Neuronal stem cell (in vitro differentiated cells): ENCODE measurements around the gene MICAL2.

ENCODE experiments used
- DNase-seq: peaks from one replicate; pipeline ENCODE4 v3.0.0-alpha.2; 2013; ENCODE audit warnings: low spot score
- H2AFZ ChIP-seq: one replicate; pipeline ENCODE4 v1.6.1; 2013; ENCODE audit warnings: mild to moderate bottlenecking, low read length, inconsistent platforms
- H2AK5ac ChIP-seq: 2 replicates; pipeline ENCODE4 v1.6.1; 2013; ENCODE audit warnings: low read depth, mild to moderate bottlenecking, inconsistent platforms, low read length, moderate library complexity, mixed read lengths
- H2BK120ac ChIP-seq: 2 replicates; pipeline ENCODE4 v1.6.1; 2013; ENCODE audit warnings: low read depth, mild to moderate bottlenecking, inconsistent platforms, low read length, moderate library complexity, mixed read lengths
- H2BK12ac ChIP-seq: one replicate; pipeline ENCODE4 v1.6.1; 2013; ENCODE audit warnings: low read length, inconsistent platforms
- H2BK15ac ChIP-seq: 2 replicates; pipeline ENCODE4 v1.6.1; 2013; ENCODE audit warnings: mild to moderate bottlenecking, low read length, inconsistent platforms, mixed read lengths
- H2BK5ac ChIP-seq: one replicate; pipeline ENCODE4 v1.6.1; 2013; ENCODE audit warnings: inconsistent platforms, mild to moderate bottlenecking, low read length, moderate library complexity
- H3K14ac ChIP-seq: one replicate; pipeline ENCODE4 v1.6.1; 2013; ENCODE audit warnings: low read length, inconsistent platforms
- H3K18ac ChIP-seq: 2 replicates; pipeline ENCODE4 v1.6.1; 2013; ENCODE audit warnings: low read length, inconsistent platforms
- H3K23ac ChIP-seq: 2 replicates; pipeline ENCODE4 v1.6.1; 2013; ENCODE audit warnings: low read depth, mild to moderate bottlenecking, mixed read lengths, low read length, inconsistent platforms; ENCODE audit not compliant: poor library complexity
- H3K27ac ChIP-seq: replicated peaks from 3 replicates; pipeline ENCODE4 v1.5.1; 2013; ENCODE audit warnings: low read length, inconsistent platforms
- H3K27me3 ChIP-seq, 3 experiments: 2 replicates each; pipeline ENCODE4 v1.6.1; 2013; ENCODE audit warnings: low read length in 3 of 3, mild to moderate bottlenecking in 2 of 3, inconsistent platforms in 1 of 3, low read depth in 1 of 3, mixed read lengths in 1 of 3, moderate library complexity in 1 of 3; ENCODE audit not compliant: control insufficient read depth in 3 of 3, insufficient read depth in 3 of 3
- H3K36me3 ChIP-seq, 2 donors: replicated peaks in 1 of 2; 2 replicates each; pipeline ENCODE4 v1.6.1; 2013; ENCODE audit warnings: low read length in 2 of 2; ENCODE audit not compliant: control insufficient read depth in 2 of 2, insufficient read depth in 2 of 2
- H3K4ac ChIP-seq: 2 replicates; pipeline ENCODE4 v1.6.1; 2013; ENCODE audit warnings: inconsistent platforms, mild to moderate bottlenecking, low read length, moderate library complexity
- H3K4me1 ChIP-seq, 2 donors: 1 replicate in 1 of 2; 2 replicates in 1 of 2; pipeline ENCODE4 v1.6.1; 2013; ENCODE audit warnings: low read length in 2 of 2, low read depth in 1 of 2; ENCODE audit not compliant: control insufficient read depth in 2 of 2, insufficient read depth in 1 of 2
- H3K4me2 ChIP-seq: one replicate; pipeline ENCODE4 v1.6.1; 2013; ENCODE audit warnings: mild to moderate bottlenecking, low read length, inconsistent platforms; ENCODE audit not compliant: insufficient read depth, poor library complexity, severe bottlenecking
- H3K4me3 ChIP-seq, 2 donors: 2 replicates each; pipeline ENCODE4 v1.5.1; 2013; ENCODE audit warnings: low read length in 2 of 2, mild to moderate bottlenecking in 2 of 2, inconsistent platforms in 1 of 2, moderate library complexity in 1 of 2
- H3K79me1 ChIP-seq: one replicate; pipeline ENCODE4 v1.6.1; 2013; ENCODE audit warnings: low read depth, mild to moderate bottlenecking, inconsistent platforms, low read length, moderate library complexity
- H3K9ac ChIP-seq: one replicate; pipeline ENCODE4 v1.6.1; 2013; ENCODE audit warnings: mild to moderate bottlenecking, low read depth, low read length, inconsistent platforms; ENCODE audit not compliant: poor library complexity
- H3K9me3 ChIP-seq, 2 donors: replicated peaks in 1 of 2; 2 replicates each; pipeline versions ENCODE3 to v1.6.1; 2013; ENCODE audit warnings: low read length in 2 of 2, mild to moderate bottlenecking in 2 of 2, inconsistent platforms in 1 of 2, low read depth in 1 of 2, mixed read lengths in 1 of 2, moderate library complexity in 1 of 2; ENCODE audit not compliant: control insufficient read depth in 2 of 2, insufficient read depth in 1 of 2
- H4K8ac ChIP-seq: one replicate; pipeline ENCODE4 v1.6.1; 2013; ENCODE audit warnings: low read depth, mild to moderate bottlenecking, inconsistent platforms, low read length, moderate library complexity
- H4K91ac ChIP-seq: one replicate; pipeline ENCODE4 v1.6.1; 2013; ENCODE audit warnings: low read length, low read depth, mild to moderate bottlenecking, inconsistent platforms; ENCODE audit not compliant: poor library complexity
- WGBS, 2 donors: extraction: QIAGEN DNeasy Blood & Tissue Kit; methylation state at CpG; one replicate each; pipeline ENCODE4 v1.1.7; 2013; ENCODE audit warnings: missing lambda C conversion rate in 2 of 2, mixed read lengths in 1 of 2; ENCODE audit not compliant: insufficient read length in 2 of 2, insufficient replicate concordance in 1 of 2; ENCODE audit errors: extremely low coverage in 2 of 2; 5-methylcytosine and 5-hydroxymethylcytosine counted together

MICAL2 gene

GRCh38 chr11:12075822-12076821, 34.3 kb upstream of the MICAL2 start:
- Histone ChIP-seq H2BK120ac (no peak overlapping the region), H3K4ac (no peak overlapping the region), H3K23ac (no peak overlapping the region), H3K18ac (no peak overlapping the region), H3K9ac (no peak overlapping the region), H3K4me3 (no peak overlapping the region), H4K91ac (no peak overlapping the region), H3K36me3 (no peaks in the 10 kb centered on the region), H3K9me3 (no peaks in the 10 kb centered on the region), H3K79me1 (no peaks in the 10 kb centered on the region), H2BK5ac (no peak overlapping the region), H3K27me3 (no peaks in the 10 kb centered on the region), H3K4me1 (peaks cover 5 to 16% of the 10 kb centered on the region in 2 donors), H2AK5ac (no peak overlapping the region), H3K27ac (no peak overlapping the region), H2BK12ac (no peak overlapping the region), H4K8ac (no peak overlapping the region), H3K14ac (no peak overlapping the region), H3K4me2 (no peak overlapping the region), H2AFZ (peak overlapping the region; percentile 54), H2BK15ac (no peak overlapping the region)
- DNase-seq, result no peak
- no CpG with 5 or more reads among the region's 15 CpGs for WGBS, 2 donors

- H3K27ac ChIP-seq, result no peak overlapping the region
These were observed 33.4 kb upstream of the MICAL2 start for GRCh38 chr11:12076840-12077534.

GRCh38 chr11:12077535-12078280, 32.7 kb upstream of the MICAL2 start:
- Histone ChIP-seq H3K18ac (no peak overlapping the region), H3K4me2 (no peak overlapping the region), H4K91ac (no peak overlapping the region), H2AK5ac (no peak overlapping the region), H2BK5ac (no peak overlapping the region), H3K36me3 (no peaks in the 10 kb centered on the region), H3K14ac (no peak overlapping the region), H3K23ac (no peak overlapping the region), H4K8ac (no peak overlapping the region), H3K4me1 (peaks cover 5 to 16% of the 10 kb centered on the region in 2 donors), H2BK12ac (no peak overlapping the region), H3K27me3 (no peaks in the 10 kb centered on the region), H3K4ac (no peak overlapping the region), H3K9ac (no peak overlapping the region), H3K79me1 (no peaks in the 10 kb centered on the region), H3K4me3 (no peak overlapping the region), H2BK120ac (no peak overlapping the region), H2BK15ac (no peak overlapping the region), H3K27ac (no peak overlapping the region), H2AFZ (peak overlapping the region; percentile 54), H3K9me3 (no peaks in the 10 kb centered on the region)
- no CpG with 5 or more reads among the region's 7 CpGs for WGBS, 2 donors
- DNase-seq, result no peak

More at GRCh38 chr11:12076840-12077534, 33.4 kb upstream of the MICAL2 start:
- Histone ChIP-seq H2AFZ (peak overlapping the region; percentile 54), H3K23ac (no peak overlapping the region), H3K79me1 (no peaks in the 10 kb centered on the region), H2BK5ac (no peak overlapping the region), H4K91ac (no peak overlapping the region), H3K4me1 (peaks cover 5 to 16% of the 10 kb centered on the region in 2 donors), H4K8ac (no peak overlapping the region), H3K9ac (no peak overlapping the region), H2AK5ac (no peak overlapping the region), H3K27me3 (no peaks in the 10 kb centered on the region), H3K4me3 (no peak overlapping the region), H3K4me2 (no peak overlapping the region), H2BK15ac (no peak overlapping the region), H3K9me3 (no peaks in the 10 kb centered on the region), H3K36me3 (no peaks in the 10 kb centered on the region), H3K14ac (no peak overlapping the region), H3K4ac (no peak overlapping the region), H3K18ac (no peak overlapping the region), H2BK12ac (no peak overlapping the region), H2BK120ac (no peak overlapping the region)
- WGBS, 2 donors, result no CpG with 5 or more reads among the region's 4 CpGs
- DNase-seq, result no peak
